Muscle layer of colon (tissue), 2 donors: ENCODE measurements around the gene ZNF182.
"Not testable (repeated sequence)": the region's sequence is repeated elsewhere in the genome, so short reads cannot be mapped to it uniquely, and the experiment has no call there.

Source experiments
- H3K27ac ChIP-seq: one replicate; pipeline ENCODE4 v1.7.0; 2013; ENCODE audit warnings: low read depth, mild to moderate bottlenecking, low read length, moderate library complexity
- H3K27me3 ChIP-seq, 2 donors: one replicate each; pipeline ENCODE4 v1.7.0; 2013; ENCODE audit warnings: low read length in 2 of 2, mild to moderate bottlenecking in 2 of 2; ENCODE audit not compliant: insufficient read depth in 2 of 2, control insufficient read depth in 1 of 2
- H3K36me3 ChIP-seq: one replicate; pipeline ENCODE4 v1.7.0; 2013; ENCODE audit warnings: mild to moderate bottlenecking, low read length; ENCODE audit not compliant: insufficient read depth
- H3K4me1 ChIP-seq: one replicate; pipeline ENCODE4 v1.7.0; 2013; ENCODE audit warnings: mild to moderate bottlenecking, low read length; ENCODE audit not compliant: insufficient read depth
- H3K4me3 ChIP-seq, 2 donors: one replicate each; pipeline ENCODE4 v1.7.0; 2013; ENCODE audit warnings: low read length in 2 of 2, low read depth in 1 of 2, mild to moderate bottlenecking in 1 of 2, moderate library complexity in 1 of 2
- H3K9ac ChIP-seq: one replicate; pipeline ENCODE4 v1.7.0; 2013; ENCODE audit warnings: low read length
- H3K9me3 ChIP-seq: one replicate; pipeline ENCODE4 v1.7.0; 2013; ENCODE audit warnings: mild to moderate bottlenecking, low read length
- donor health status: abdominal sarcoma.
- donor health status: Adenocarcinoma of cecum.

ZNF182 gene

GRCh38 chrX:47992669-47993068 lies 11.1 kb downstream of the ZNF182 start:
- Histone ChIP-seq H3K9ac (no peak overlapping the region), H3K4me3 (no peak overlapping the region), H3K27me3 (no peaks in the 10 kb centered on the region), H3K36me3 (no peaks in the 10 kb centered on the region), H3K9me3 (no peaks in the 10 kb centered on the region), H3K4me1 (no peaks in the 10 kb centered on the region), H3K27ac (no peak overlapping the region)

GRCh38 chrX:47992095-47992380 lies 11.8 kb downstream of the ZNF182 start:
- Histone ChIP-seq H3K9ac (no peak overlapping the region), H3K27ac (no peak overlapping the region), H3K4me3 (no peak overlapping the region), H3K9me3 (no peaks in the 10 kb centered on the region), H3K27me3 (no peaks in the 10 kb centered on the region), H3K36me3 (no peaks in the 10 kb centered on the region), H3K4me1 (no peaks in the 10 kb centered on the region)

- H3K4me3 ChIP-seq, result no peak overlapping the region
- no peaks in the 10 kb centered on the region for H3K9me3 ChIP-seq
- no peak overlapping the region for H3K27ac ChIP-seq
- no peaks in the 10 kb centered on the region for H3K27me3 ChIP-seq
- H3K9ac ChIP-seq, result no peak overlapping the region
- no peaks in the 10 kb centered on the region for H3K36me3 ChIP-seq
- no peaks in the 10 kb centered on the region for H3K4me1 ChIP-seq
These were observed 12.3 kb downstream of the ZNF182 start for GRCh38 chrX:47991263-47992094.

GRCh38 chrX:47976254-47977151 lies 27.3 kb downstream of the ZNF182 start:
- Histone ChIP-seq H3K4me1 (no peaks in the 10 kb centered on the region), H3K9ac (no peak overlapping the region), H3K27me3 (no peaks in the 10 kb centered on the region), H3K27ac (no peak overlapping the region), H3K4me3 (no peak overlapping the region), H3K36me3 (peaks cover 14% of the 10 kb centered on the region), H3K9me3 (peaks cover 33% of the 10 kb centered on the region)

- Histone ChIP-seq H3K9me3 (peaks cover 33% of the 10 kb centered on the region), H3K27ac (no peak overlapping the region), H3K27me3 (no peaks in the 10 kb centered on the region), H3K4me1 (no peaks in the 10 kb centered on the region), H3K4me3 (no peak overlapping the region), H3K36me3 (peaks cover 5% of the 10 kb centered on the region), H3K9ac (no peak overlapping the region)
These were observed 30.6 kb downstream of the ZNF182 start for GRCh38 chrX:47973235-47973634.

GRCh38 chrX:47965526-47965925 lies 38.3 kb downstream of the ZNF182 start:
- not testable (repeated sequence) for H3K4me1 ChIP-seq, H3K27me3 ChIP-seq, H3K27ac ChIP-seq, H3K36me3 ChIP-seq, H3K9ac ChIP-seq, H3K9me3 ChIP-seq, H3K4me3 ChIP-seq

- not testable (repeated sequence) for H3K4me3 ChIP-seq, H3K4me1 ChIP-seq, H3K9me3 ChIP-seq, H3K27ac ChIP-seq, H3K36me3 ChIP-seq, H3K9ac ChIP-seq, H3K27me3 ChIP-seq
These were observed 42.0 kb downstream of the ZNF182 start for GRCh38 chrX:47961830-47962229.

- H3K27ac ChIP-seq, result no peak overlapping the region
- no peaks in the 10 kb centered on the region for H3K27me3 ChIP-seq
- no peak overlapping the region for H3K4me3 ChIP-seq
- no peaks in the 10 kb centered on the region for H3K4me1 ChIP-seq
- no peak overlapping the region for H3K9ac ChIP-seq
- H3K36me3 ChIP-seq, result no peaks in the 10 kb centered on the region
- H3K9me3 ChIP-seq, result no peaks in the 10 kb centered on the region
These were observed 43.4 kb downstream of the ZNF182 start for GRCh38 chrX:47960406-47960805.

- Histone ChIP-seq H3K4me1 (no peaks in the 10 kb centered on the region), H3K9me3 (no peaks in the 10 kb centered on the region), H3K9ac (no peak overlapping the region), H3K27me3 (no peaks in the 10 kb centered on the region), H3K4me3 (no peak overlapping the region), H3K27ac (no peak overlapping the region), H3K36me3 (no peaks in the 10 kb centered on the region)
These were observed 44.9 kb downstream of the ZNF182 start for GRCh38 chrX:47958761-47959342.

- not testable (repeated sequence) for H3K27me3 ChIP-seq, H3K36me3 ChIP-seq, H3K9ac ChIP-seq, H3K4me3 ChIP-seq, H3K27ac ChIP-seq, H3K9me3 ChIP-seq, H3K4me1 ChIP-seq
These were observed 45.6 kb downstream of the ZNF182 start for GRCh38 chrX:47958206-47958605.

- H3K9me3 ChIP-seq, result peaks cover 4% of the 10 kb centered on the region
- no peak overlapping the region for H3K4me3 ChIP-seq
- H3K4me1 ChIP-seq, result no peaks in the 10 kb centered on the region
- no peak overlapping the region for H3K9ac ChIP-seq
- no peak overlapping the region for H3K27ac ChIP-seq
- H3K36me3 ChIP-seq, result no peaks in the 10 kb centered on the region
- no peaks in the 10 kb centered on the region for H3K27me3 ChIP-seq
These were observed 47.8 kb downstream of the ZNF182 start for GRCh38 chrX:47956016-47956415.
